Caco-2 (cell line): ENCODE results near the gene BMX. TPM values are rescaled to one million over a fixed set of nuclear protein-coding genes. Genes with fewer than 3 reads are reported as not detected.

Experiments
- BruUV-seq: library from RNA; stranded (reverse); fragments of 400-500 nt; replicated peaks from 2 replicates; lab custom pipeline; 2021; lab: Mats Ljungman, UMichigan
- CTCF ChIA-PET: fragments of 300-600 bp; sonication (Branson Sonifier 250); formaldehyde crosslinking; loops from one replicate; lab custom pipeline; 2022; ENCODE audit warnings: antibody characterized with exemption; lab: Charles Lee
- POLR2A ChIA-PET: fragments of 300-600 bp; sonication (Branson Sonifier 250); formaldehyde crosslinking; loops from one replicate; lab custom pipeline; 2022; ENCODE audit warnings: antibody characterized with exemption; lab: Charles Lee
- DNase-seq, 2 experiments: peaks; one replicate each; pipeline versions ENCODE4 v3.0.0 to v3.0.0-alpha.2; 2020 to 2022
- H3K27me3 ChIP-seq: replicated peaks from 2 replicates; pipeline ENCODE4 v1.6.0; 2011; ENCODE audit warnings: low read length; ENCODE audit not compliant: control insufficient read depth, insufficient read depth
- H3K36me3 ChIP-seq: 2 replicates; pipeline ENCODE4 v1.5.1; 2011; ENCODE audit warnings: low read length; ENCODE audit not compliant: control insufficient read depth, insufficient read depth
- H3K4me1 ChIP-seq: fragments of 250-450 bp; sonication (Bioruptor Pico); 2 replicates; pipeline ENCODE4 v1.5.1; 2020; ENCODE audit warnings: mild to moderate bottlenecking
- H3K4me3 ChIP-seq: 2 replicates; pipeline ENCODE4 v1.5.1; 2011; ENCODE audit warnings: low read depth, mild to moderate bottlenecking, control low read depth, low read length
- H3K9me3 ChIP-seq: fragments of 250-450 bp; sonication (Bioruptor Pico); 2 replicates; pipeline ENCODE4 v1.5.1; 2020; ENCODE audit warnings: mild to moderate bottlenecking, moderate library complexity
- H3K27ac Mint-ChIP-seq: one replicate; pipeline ENCODE4 v1.8.0; 2022; ENCODE audit warnings: mixed read lengths; ENCODE audit not compliant: unreplicated experiment
- H3K27me3 Mint-ChIP-seq: one replicate; pipeline ENCODE4 v1.8.0; 2022; ENCODE audit warnings: mixed read lengths; ENCODE audit not compliant: insufficient read depth, unreplicated experiment
- H3K36me3 Mint-ChIP-seq: one replicate; pipeline ENCODE4 v1.8.0; 2022; ENCODE audit warnings: mild to moderate bottlenecking, mixed read lengths; ENCODE audit not compliant: insufficient read depth, unreplicated experiment
- H3K4me1 Mint-ChIP-seq: one replicate; pipeline ENCODE4 v1.8.0; 2022; ENCODE audit warnings: low read depth, mixed read lengths; ENCODE audit not compliant: unreplicated experiment
- H3K4me3 Mint-ChIP-seq: one replicate; pipeline ENCODE4 v1.8.0; 2022; ENCODE audit warnings: mild to moderate bottlenecking, moderate library complexity, mixed read lengths; ENCODE audit not compliant: unreplicated experiment
- H3K9me3 Mint-ChIP-seq: one replicate; pipeline ENCODE4 v1.8.0; 2022; ENCODE audit warnings: mixed read lengths; ENCODE audit not compliant: unreplicated experiment
- CTCF ChIP-seq, 2 experiments: fragments of 200-600 bp in 1 of 2; IDR thresholded peaks; 1 replicate in 1 of 2; 2 replicates in 1 of 2; pipeline versions ENCODE4 v1.5.1 to v1.8.0; 2011 to 2022; ENCODE audit warnings: antibody characterized with exemption in 1 of 2, control low read depth in 1 of 2, inconsistent platforms in 1 of 2, low read depth in 1 of 2, low read length in 1 of 2, mild to moderate bottlenecking in 1 of 2, moderate library complexity in 1 of 2; ENCODE audit not compliant: insufficient read depth in 1 of 2, severe bottlenecking in 1 of 2, unreplicated experiment in 1 of 2
- intact Hi-C: fragments of 100-400 bp; cut with micrococcal nuclease; formaldehyde crosslinking; loops from one replicate; pipeline ENCODE4 v1.10.0; 2022; ENCODE audit not compliant: unreplicated experiment
- total RNA-seq: library from RNA; stranded (reverse); gene quantifications from 2 replicates; pipeline ENCODE4 v1.2.3, GENCODE V29; 2022

The BMX gene
- total RNA-seq, 1 experiment from 2014 or later, result not detected

DNA sequence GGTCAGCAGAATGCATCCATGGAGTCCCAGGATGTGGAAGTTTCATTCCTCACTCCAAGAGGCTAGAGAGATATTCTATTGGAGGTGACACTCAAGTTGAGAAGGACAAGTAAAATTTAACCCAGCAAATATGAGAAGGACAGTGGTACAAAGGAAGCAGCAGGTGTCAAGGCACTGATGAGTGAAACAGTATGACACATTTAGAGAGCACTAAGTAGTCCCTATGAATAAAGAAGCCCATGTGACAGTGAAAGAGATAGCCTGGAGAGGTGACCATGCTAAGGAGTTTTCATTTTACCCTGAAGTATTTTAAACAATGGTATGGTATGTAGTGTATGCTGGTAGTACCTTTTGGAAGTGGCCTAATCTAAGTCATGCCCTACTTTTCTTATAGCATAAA is 9.2 kb downstream of the BMX start:
- no peak overlapping the region for H3K4me3 ChIP-seq
- no peak for TF ChIP-seq CTCF (IDR thresholded peaks at IDR 0.05; ENCODE audit: insufficient read depth in 1 of 2, low read depth in 1 of 2, low read length in 1 of 2, severe bottlenecking in 1 of 2, unreplicated experiment in 1 of 2)
- BruUV-seq, result no TSS peak
- DNase-seq, result no peak
- intact Hi-C loops, result no loop called here
- H3K4me1 ChIP-seq, result no peaks in the 10 kb centered on the region
- no peaks in the 10 kb centered on the region for H3K9me3 Mint-ChIP-seq
- no peak overlapping the region for H3K27ac Mint-ChIP-seq
- no peaks in the 10 kb centered on the region for H3K27me3 ChIP-seq
- H3K36me3 Mint-ChIP-seq, result no peaks in the 10 kb centered on the region
- H3K36me3 ChIP-seq, result no peaks in the 10 kb centered on the region
- ChIA-PET CTCF (no interaction called here), POLR2A (no interaction called here)
- no peaks in the 10 kb centered on the region for H3K4me1 Mint-ChIP-seq
- no peaks in the 10 kb centered on the region for H3K9me3 ChIP-seq
- no peak overlapping the region for H3K4me3 Mint-ChIP-seq
- no peaks in the 10 kb centered on the region for H3K27me3 Mint-ChIP-seq

- Mint-ChIP-seq H3K27ac (no peak overlapping the region), H3K4me1 (no peaks in the 10 kb centered on the region), H3K36me3 (no peaks in the 10 kb centered on the region), H3K9me3 (no peaks in the 10 kb centered on the region), H3K27me3 (no peaks in the 10 kb centered on the region), H3K4me3 (no peak overlapping the region)
- intact Hi-C loops, result no loop called here
- TF ChIP-seq CTCF (IDR thresholded peaks at IDR 0.05; ENCODE audit: insufficient read depth in 1 of 2, low read depth in 1 of 2, low read length in 1 of 2, severe bottlenecking in 1 of 2, unreplicated experiment in 1 of 2), result no peak
- Histone ChIP-seq H3K9me3 (no peaks in the 10 kb centered on the region), H3K4me3 (no peak overlapping the region), H3K27me3 (no peaks in the 10 kb centered on the region), H3K4me1 (no peaks in the 10 kb centered on the region), H3K36me3 (no peaks in the 10 kb centered on the region)
- CTCF ChIA-PET, result no interaction called here
- BruUV-seq, result no TSS peak
- no peak for DNase-seq
- POLR2A ChIA-PET, result no interaction called here
Measured at GRCh38 chrX:15511563-15511962, 11.0 kb downstream of the BMX start.

DNA sequence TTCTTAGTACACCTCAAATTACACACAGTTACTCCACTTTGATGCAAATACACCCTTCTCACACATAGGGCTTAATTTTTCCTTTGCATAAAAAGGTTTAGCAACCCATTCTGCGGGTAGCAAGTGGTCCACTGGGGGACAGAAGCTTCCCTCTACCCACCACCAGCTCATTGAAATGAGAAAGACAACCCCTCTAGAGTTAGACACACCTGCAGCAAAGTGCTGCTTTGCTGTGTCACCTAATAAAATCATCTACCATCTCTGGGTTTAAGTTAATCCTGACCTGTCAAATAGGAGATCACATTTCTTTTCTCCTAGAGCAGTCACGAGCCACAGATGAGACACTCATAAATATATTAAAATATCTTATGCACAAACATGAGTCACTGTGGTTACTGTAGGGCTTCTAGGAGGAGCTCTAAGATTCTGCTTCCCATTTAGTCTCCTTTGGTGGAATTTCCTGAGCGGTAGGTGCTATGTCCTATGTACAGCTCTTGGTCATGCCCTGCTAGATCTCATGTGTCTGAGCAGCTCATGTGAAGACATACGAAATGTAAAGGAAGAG is 11.9 kb downstream of the BMX start:
- intact Hi-C loops, result no loop called here
- H3K27me3 Mint-ChIP-seq, result no peaks in the 10 kb centered on the region
- H3K27me3 ChIP-seq, result no peaks in the 10 kb centered on the region
- H3K36me3 ChIP-seq, result no peaks in the 10 kb centered on the region
- DNase-seq, result no peak
- H3K4me3 Mint-ChIP-seq, result no peak overlapping the region
- ChIA-PET CTCF (no interaction called here), POLR2A (no interaction called here)
- no peaks in the 10 kb centered on the region for H3K9me3 ChIP-seq
- H3K27ac Mint-ChIP-seq, result no peak overlapping the region
- no TSS peak for BruUV-seq
- no peak for TF ChIP-seq CTCF (IDR thresholded peaks at IDR 0.05; ENCODE audit: insufficient read depth in 1 of 2, low read depth in 1 of 2, low read length in 1 of 2, severe bottlenecking in 1 of 2, unreplicated experiment in 1 of 2)
- H3K4me3 ChIP-seq, result no peak overlapping the region
- H3K4me1 Mint-ChIP-seq, result no peaks in the 10 kb centered on the region
- no peaks in the 10 kb centered on the region for H3K4me1 ChIP-seq
- H3K9me3 Mint-ChIP-seq, result no peaks in the 10 kb centered on the region
- no peaks in the 10 kb centered on the region for H3K36me3 Mint-ChIP-seq
